Measurements from ENCODE around the gene HMGN2. TPM values are rescaled to one million over a fixed set of nuclear protein-coding genes. Genes with fewer than 3 reads are reported as not detected.
A peak's percentile ranks its signal among the peaks of the same experiment; 100 is the strongest.

Gene HMGN2
- total and polyA plus RNA-seq, 2 of the 13 experiments (the other 11 are each of a cell fraction or from before 2014, with no cell fraction given) = 63.4 to 343 TPM

DNA sequence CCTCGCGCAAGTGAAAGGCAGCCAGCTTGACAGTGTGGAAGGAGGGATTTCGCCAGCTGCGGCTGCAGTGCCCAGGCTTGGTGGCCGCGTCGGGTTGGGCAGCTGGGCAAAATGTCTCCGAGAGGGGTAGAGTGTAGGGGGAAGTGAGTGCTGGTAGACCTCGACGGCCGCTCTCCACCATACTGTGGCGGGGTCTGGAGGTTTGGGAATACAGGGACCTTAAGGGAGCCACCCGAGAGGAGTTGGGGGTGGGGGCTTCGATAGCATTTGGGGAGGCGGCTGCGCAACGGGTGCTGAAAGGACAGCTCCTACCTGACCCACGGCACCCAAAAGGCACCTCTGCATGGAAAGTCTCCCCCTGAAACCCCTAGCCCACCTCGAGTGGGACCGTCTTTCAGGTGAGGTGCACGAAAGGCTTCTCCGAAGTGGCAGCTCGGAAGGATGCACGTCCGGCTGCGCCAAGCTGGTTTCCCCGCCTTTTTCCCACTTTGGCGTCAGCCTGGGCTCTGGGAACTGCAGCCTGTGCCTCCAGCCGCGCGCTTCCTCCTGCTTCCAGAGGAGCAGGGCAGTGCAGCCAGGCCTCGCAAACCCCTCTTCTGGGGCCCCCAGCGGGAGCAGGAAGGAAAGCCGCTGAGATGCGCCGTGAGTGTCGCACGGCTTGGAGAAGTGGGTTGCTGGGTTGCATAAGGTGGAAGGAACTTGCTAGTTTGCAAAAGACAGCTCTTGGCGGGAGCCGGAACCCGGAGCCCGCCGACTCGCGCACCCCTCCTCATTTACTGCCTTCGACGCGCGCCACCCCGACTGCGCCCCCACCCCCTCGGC is 531 bp upstream of the HMGN2 start (continued):
- TF ChIP-seq, protein P1, sequence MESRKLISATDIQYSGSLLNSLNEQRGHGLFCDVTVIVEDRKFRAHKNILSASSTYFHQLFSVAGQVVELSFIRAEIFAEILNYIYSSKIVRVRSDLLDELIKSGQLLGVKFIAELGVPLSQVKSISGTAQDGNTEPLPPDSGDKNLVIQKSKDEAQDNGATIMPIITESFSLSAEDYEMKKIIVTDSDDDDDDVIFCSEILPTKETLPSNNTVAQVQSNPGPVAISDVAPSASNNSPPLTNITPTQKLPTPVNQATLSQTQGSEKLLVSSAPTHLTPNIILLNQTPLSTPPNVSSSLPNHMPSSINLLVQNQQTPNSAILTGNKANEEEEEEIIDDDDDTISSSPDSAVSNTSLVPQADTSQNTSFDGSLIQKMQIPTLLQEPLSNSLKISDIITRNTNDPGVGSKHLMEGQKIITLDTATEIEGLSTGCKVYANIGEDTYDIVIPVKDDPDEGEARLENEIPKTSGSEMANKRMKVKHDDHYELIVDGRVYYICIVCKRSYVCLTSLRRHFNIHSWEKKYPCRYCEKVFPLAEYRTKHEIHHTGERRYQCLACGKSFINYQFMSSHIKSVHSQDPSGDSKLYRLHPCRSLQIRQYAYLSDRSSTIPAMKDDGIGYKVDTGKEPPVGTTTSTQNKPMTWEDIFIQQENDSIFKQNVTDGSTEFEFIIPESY (CRISPR knock-in tag; IDR thresholded peaks at IDR 0.05) = peak; percentile 36; the same call in 1 of the 2 replicates
- TF ChIP-seq SIX1 (CRISPR knock-in tag; IDR thresholded peaks at IDR 0.05; ENCODE audit: borderline replicate concordance) (no peak), ZNF660 (CRISPR knock-in tag; IDR thresholded peaks at IDR 0.05; ENCODE audit: borderline replicate concordance, low read depth) (no peak), DR1 (CRISPR knock-in tag; IDR thresholded peaks at IDR 0.05) (no peak), ZNF124 (CRISPR knock-in tag; IDR thresholded peaks at IDR 0.05) (no peak), NCOA5 (CRISPR knock-in tag; IDR thresholded peaks at IDR 0.05) (no peak), ZNF790 (CRISPR knock-in tag; IDR thresholded peaks at IDR 0.05; ENCODE audit: borderline replicate concordance) (0 out of 2 replicates have a peak, but pooled peaks have one; percentile 22), PHF8 (CRISPR knock-in tag; IDR thresholded peaks at IDR 0.05) (no peak), SP140L (CRISPR knock-in tag; IDR thresholded peaks at IDR 0.05; ENCODE audit: borderline replicate concordance) (no peak), MAZ (IDR thresholded peaks at IDR 0.05; ENCODE audit: borderline replicate concordance, low read depth, low read length) (no peak), MAZ (CRISPR knock-in tag; IDR thresholded peaks at IDR 0.05; ENCODE audit: low read depth) (peak; percentile 26; the same call in 1 of the 2 replicates), ISL2 (CRISPR knock-in tag; IDR thresholded peaks at IDR 0.05) (no peak; the same call in 1 of the 2 replicates), MAFK (conservative IDR thresholded peaks at IDR 0.05 in 1 of 2, IDR thresholded peaks at IDR 0.05 in 1 of 2; ENCODE audit: low read length in 2 of 2) (no peak), AGO2 (optimal IDR thresholded peaks at IDR 0.05; ENCODE audit: low read depth, low read length) (peak; percentile 85), ZNF251 (CRISPR knock-in tag; IDR thresholded peaks at IDR 0.05) (no peak), FOXC1 (CRISPR knock-in tag; IDR thresholded peaks at IDR 0.05; ENCODE audit: borderline replicate concordance) (no peak; the same call in 1 of the 2 replicates), KDM6A (CRISPR knock-in tag; IDR thresholded peaks at IDR 0.05; ENCODE audit: low read depth) (no peak), HOXA9 (CRISPR knock-in tag; IDR thresholded peaks at IDR 0.05; ENCODE audit: borderline replicate concordance) (no peak)
- TF ChIP-seq, protein P2, sequence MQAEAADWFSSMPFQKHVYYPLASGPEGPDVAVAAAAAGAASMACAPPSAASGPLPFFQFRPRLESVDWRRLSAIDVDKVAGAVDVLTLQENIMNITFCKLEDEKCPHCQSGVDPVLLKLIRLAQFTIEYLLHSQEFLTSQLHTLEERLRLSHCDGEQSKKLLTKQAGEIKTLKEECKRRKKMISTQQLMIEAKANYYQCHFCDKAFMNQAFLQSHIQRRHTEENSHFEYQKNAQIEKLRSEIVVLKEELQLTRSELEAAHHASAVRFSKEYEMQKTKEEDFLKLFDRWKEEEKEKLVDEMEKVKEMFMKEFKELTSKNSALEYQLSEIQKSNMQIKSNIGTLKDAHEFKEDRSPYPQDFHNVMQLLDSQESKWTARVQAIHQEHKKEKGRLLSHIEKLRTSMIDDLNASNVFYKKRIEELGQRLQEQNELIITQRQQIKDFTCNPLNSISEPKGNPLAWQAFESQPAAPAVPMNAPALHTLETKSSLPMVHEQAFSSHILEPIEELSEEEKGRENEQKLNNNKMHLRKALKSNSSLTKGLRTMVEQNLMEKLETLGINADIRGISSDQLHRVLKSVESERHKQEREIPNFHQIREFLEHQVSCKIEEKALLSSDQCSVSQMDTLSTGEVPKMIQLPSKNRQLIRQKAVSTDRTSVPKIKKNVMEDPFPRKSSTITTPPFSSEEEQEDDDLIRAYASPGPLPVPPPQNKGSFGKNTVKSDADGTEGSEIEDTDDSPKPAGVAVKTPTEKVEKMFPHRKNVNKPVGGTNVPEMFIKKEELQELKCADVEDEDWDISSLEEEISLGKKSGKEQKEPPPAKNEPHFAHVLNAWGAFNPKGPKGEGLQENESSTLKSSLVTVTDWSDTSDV (CRISPR knock-in tag; IDR thresholded peaks at IDR 0.05) = no peak
- TF ChIP-seq, protein P3, sequence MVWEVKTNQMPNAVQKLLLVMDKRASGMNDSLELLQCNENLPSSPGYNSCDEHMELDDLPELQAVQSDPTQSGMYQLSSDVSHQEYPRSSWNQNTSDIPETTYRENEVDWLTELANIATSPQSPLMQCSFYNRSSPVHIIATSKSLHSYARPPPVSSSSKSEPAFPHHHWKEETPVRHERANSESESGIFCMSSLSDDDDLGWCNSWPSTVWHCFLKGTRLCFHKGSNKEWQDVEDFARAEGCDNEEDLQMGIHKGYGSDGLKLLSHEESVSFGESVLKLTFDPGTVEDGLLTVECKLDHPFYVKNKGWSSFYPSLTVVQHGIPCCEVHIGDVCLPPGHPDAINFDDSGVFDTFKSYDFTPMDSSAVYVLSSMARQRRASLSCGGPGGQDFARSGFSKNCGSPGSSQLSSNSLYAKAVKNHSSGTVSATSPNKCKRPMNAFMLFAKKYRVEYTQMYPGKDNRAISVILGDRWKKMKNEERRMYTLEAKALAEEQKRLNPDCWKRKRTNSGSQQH (CRISPR knock-in tag; IDR thresholded peaks at IDR 0.05; ENCODE audit: low read depth) = no peak
- TF ChIP-seq, protein P4, sequence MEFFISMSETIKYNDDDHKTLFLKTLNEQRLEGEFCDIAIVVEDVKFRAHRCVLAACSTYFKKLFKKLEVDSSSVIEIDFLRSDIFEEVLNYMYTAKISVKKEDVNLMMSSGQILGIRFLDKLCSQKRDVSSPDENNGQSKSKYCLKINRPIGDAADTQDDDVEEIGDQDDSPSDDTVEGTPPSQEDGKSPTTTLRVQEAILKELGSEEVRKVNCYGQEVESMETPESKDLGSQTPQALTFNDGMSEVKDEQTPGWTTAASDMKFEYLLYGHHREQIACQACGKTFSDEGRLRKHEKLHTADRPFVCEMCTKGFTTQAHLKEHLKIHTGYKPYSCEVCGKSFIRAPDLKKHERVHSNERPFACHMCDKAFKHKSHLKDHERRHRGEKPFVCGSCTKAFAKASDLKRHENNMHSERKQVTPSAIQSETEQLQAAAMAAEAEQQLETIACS (CRISPR knock-in tag; IDR thresholded peaks at IDR 0.05) = peak; percentile 77

Data from HepG2 (cell line).